HG03196 (cell line): Measurements from ENCODE around the gene POC1B.

ENCODE experiments used
- ATAC-seq: cut with Tn5 transposase; IDR thresholded peaks from one replicate; pipeline ENCODE4 v1.9.1; 2021; ENCODE audit not compliant: unreplicated experiment

Gene POC1B

DNA sequence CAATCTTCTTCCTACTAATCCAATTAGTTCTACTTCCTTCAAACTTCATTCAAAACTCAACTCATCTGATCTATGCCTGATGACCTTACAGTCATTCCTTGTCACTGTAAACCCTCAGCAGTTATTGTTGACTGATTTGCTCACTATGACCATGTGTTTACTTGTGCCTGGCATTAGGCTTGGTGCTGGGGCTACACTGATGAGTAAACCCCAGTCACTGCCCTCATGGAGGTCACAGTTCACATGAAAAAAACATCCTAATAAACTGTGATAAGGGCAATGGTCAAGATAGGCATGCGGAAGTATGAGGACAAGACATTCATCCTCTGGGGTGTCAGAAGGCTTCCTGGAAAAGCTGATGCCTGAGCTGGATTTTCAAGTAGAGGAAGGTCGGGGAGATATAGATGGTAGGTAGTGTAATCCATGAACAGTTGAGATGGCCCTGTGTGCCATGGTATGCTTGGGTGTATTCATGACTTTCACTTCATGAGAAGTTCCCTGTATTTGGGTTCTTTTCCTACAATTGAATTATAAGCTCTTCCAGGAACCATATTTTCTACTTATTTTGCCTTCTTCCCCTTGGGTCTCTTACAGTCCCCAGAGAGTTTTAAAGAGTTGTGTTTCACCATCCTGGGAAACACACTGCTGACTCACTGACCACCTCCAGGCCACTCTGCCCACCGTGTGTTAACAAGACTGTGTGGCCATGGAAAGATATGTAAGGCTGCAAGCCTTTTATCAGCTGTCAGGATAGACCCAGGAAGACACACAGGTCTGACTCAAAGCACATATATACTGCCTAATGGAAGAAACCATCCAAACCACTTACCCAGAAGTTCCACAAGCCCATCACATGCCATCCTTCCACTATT lies 134.8 kb downstream of the POC1B start:
- ATAC-seq = no peak

DNA sequence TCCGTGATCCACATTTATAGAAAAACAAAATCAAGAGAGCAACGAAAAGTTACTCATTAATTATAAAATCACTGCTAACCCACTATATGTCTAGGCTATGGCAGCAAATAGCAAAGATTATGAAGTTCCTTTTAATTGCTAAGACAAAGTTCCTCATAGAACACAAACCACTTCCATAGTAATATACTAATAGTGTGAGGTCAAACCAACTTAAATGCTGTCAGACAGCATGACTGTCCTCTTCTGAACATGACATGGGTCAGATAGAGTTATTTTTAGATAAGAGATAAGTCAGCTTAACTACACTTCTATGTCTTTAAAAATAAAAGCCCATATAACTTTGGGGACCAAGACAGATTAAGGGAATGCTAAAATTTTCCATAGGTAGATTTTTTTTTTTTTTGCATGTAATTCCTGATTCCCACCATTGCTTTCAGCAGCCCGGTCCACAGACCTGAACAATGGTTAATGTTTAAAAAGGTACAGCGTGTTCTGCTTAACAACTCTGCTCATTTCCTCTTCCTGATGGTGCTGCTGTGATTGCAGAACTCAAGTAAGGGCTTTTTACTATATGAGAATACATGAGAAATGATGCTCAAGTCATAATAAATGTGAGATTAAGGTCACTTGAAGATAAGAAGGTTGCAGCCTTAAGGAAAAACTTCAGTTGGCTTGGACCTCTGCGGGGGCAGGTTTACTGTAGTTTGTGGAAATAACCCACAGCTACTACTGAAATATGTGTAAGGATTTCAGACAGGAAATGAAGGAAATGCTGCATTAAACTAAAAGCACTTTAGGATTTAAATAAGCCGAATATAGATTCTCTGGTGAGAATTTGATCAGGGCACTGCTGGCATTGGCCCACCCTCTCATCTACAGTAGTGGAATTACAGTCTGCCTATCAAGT lies 135.8 kb downstream of the POC1B start:
- ATAC-seq = peak; percentile 76

DNA sequence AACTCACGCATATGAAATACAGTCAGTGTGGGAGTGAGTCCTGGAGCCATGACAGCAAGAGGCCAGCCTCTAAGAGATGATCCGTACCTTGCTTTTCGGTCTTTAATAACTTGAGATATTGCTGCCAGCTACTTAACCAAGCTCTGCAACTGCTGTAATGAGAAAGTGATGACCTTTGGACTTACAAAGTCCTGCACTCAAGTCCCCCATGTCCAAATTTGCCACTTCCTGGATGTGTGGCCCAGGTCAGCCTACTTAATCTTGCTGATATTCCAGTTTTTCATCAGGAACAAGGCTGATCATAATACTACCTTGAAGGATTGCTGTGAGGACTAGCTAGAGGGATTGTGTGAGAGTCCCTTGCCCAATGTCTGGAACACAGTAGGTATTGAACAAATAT lies 139.7 kb downstream of the POC1B start:
- ATAC-seq = no peak

DNA sequence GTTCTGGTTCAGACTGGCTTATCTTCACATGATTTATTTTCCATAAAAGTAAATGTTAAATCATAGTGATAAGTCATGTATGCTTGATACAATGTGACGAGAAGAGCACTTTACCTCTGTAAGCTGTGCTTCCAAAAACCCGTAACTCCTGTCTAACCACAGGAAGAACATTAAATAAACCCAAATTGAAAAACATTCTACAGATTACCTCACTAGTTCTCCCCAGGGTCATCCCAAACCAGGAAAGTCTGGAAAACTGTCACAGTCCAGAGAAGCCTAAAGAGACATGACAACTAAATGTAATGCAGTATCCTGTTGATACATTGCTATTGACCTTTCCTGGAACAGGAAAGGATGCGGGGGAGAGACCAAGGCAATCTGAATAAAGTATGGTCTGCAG lies 141.0 kb downstream of the POC1B start:
- no peak for ATAC-seq

DNA sequence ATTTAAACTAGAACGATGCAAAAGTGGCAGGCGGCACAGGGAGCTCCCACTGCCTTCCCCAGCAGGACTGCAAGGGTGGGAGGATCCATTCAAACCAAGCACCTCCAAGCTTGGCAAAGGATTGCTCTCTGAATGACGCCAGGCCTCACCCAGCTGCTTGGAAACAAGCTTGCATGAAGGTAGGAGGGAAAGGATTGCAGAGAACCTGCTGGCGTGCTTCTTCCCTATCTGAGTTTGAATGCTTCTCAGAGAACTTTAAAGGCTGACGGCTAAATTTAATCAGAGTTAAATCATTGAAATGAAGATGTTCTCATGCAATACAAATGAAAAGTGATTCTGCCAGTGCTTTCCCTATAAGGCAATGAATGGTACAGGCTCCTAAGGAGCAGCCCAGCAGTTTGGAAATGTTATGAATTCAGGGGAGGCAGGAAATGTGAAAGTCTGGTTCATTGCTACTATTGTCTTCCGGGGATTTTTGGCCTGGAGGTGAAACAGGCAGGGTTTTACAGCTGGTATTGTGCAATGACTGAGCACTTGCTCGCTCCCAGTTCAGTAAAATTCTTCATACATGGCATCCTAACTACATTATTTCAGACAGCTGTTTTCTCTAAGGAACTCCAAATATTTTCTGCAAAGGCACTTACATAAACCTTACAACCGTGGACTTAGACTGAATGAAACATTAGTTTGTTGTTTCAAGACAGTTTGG lies 141.6 kb downstream of the POC1B start:
- ATAC-seq = no peak

DNA sequence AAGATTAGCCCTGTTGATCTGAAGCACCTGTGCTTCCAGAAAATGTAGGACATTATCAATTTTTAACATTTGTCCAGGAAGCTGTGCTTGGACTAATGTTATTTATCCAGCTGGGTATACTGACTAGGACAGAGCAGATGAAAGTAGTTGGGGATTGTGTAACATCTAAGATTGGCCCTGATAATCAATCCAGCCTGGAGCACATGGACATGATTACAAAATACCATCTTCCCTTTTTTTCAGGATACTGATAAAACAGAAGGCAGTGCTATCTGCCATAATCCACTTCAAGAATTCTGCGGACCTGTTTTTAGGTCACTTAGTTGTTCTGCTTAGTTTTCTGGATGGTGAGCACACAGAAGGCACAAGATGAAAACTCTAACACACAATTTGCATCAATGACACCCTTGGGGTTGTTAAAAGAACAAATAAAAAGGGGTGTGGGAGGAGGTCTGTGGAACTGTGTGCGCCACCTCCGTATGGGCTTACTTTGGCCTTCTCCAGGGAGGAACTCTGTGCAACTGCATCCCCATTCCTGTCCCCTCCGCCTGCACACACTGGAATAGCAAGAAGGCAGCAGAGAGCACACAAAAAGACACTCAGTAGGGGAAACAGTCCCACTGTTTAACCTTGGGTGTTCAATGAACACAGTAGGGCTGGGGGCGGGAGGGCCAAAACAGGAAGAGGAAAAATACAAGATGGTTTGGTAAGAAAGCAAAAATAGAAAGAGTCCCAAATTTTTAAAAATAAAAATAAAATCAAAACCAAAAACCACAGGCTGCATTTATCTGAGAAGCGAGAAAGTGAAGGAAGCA lies 142.4 kb downstream of the POC1B start:
- no peak for ATAC-seq

DNA sequence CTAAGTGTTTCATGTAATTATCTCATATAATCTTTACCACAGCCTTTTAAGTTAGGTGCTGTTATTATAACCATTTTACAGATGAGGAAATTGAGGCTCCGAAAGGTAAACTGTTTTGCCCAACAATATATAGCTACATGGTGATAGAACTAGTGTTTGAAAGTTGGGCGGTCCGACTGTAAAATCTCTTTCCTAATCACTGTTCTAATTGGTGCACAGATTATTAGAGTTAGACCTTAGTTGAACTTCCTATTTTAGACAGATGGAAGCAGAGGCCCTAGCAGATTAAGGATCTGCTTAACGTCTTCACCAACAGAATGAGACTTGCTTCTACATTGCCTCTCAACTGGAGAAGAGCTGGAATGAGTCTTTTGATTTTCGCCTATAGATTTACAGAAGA lies 143.5 kb downstream of the POC1B start:
- ATAC-seq = no peak

DNA sequence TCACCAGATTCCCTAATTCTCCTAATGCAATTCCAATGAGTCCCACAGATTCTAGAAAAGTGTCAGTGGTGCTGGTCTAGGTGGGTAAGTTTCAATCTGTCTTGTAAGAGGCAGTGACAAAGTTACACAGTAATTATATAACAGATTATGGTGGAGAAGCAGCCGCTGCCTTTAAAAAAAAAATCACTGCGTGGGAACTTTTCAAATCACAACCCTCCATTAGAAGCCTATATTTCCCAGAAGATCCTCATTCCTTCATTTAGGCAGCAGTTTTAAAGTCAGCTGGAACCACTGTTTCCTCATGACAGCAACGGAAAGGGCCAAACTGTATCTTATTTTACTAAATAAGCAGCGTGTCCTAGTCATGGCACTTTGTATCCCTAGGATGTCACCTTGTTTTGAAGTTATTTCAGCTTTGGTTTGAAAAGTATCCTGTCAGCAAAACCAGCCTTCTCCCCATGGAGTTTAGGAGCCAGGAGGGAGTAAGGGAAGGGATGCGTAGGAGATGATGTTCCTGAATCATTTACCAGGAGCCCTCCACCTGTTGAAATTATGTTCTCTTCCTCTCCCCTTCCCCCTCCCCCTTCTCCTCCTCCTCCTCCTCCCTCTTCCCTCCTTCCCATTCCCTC lies 145.9 kb downstream of the POC1B start:
- ATAC-seq = no peak

DNA sequence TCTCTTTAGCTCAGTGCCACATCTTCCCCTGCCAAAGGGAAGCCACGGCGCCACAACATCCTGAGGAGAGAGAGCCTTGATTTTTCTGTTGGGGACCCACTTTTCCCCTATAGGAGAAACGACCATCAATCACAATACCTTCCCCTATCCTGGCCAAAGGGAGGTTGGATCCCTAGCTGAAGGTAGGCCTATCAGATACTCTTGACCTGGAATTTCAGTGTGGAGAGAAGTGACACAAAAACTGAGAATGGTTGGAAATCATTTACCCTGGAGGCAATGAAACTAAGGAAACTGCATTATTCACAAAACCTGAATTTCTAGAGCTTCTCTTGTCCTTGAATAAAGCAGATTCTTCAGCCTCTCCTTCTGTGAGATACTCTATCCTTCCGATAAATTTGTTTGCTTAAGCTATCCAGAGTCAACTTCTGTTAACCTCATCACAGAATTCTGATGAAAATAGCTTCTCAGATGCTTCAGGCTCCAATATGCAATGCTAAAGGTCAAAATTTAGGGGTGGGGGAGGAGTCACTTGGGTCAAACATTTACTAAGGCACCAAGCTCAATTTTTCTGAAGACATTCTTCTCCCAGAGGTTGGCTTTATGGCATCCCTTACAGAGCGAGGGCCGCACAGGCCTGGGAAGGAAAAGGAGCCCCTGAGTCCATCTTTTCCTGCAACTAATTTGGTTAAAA lies 146.6 kb downstream of the POC1B start:
- ATAC-seq = no peak

DNA sequence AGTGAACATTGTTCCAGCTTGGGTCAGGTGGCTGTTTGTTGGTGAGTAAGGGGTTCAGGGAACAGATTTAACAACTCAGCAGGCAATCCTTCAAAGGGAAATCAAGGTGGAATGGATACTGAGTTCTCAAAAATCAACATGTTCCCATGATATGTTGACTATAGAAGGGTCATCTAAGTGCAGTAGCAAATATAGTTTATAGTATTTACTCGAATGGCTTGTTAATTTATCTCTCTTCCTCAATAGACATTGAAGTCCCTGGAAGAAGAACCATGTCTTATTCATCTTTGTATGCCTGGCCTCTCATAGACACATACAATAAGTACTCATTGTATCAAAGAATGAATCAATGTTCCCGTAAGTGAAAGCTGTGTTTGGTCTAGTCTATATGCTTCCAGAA lies 149.0 kb downstream of the POC1B start:
- ATAC-seq = no peak

DNA sequence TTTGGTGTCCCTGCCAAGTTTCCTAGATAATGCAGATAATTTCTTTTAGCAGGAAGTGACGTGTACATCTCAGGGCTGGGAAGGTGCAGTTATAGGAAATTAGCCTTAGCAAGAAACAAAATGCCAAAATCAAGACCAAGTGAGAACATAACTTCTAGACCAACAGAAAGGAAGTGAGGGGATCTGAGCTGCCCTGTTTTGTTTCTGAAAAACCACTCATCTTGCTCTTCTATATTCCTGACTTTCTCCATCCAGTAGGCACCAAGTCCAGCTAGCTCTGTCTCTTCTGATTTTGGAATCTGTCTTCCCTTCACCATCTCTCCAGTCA lies 149.7 kb downstream of the POC1B start:
- ATAC-seq = no peak

DNA sequence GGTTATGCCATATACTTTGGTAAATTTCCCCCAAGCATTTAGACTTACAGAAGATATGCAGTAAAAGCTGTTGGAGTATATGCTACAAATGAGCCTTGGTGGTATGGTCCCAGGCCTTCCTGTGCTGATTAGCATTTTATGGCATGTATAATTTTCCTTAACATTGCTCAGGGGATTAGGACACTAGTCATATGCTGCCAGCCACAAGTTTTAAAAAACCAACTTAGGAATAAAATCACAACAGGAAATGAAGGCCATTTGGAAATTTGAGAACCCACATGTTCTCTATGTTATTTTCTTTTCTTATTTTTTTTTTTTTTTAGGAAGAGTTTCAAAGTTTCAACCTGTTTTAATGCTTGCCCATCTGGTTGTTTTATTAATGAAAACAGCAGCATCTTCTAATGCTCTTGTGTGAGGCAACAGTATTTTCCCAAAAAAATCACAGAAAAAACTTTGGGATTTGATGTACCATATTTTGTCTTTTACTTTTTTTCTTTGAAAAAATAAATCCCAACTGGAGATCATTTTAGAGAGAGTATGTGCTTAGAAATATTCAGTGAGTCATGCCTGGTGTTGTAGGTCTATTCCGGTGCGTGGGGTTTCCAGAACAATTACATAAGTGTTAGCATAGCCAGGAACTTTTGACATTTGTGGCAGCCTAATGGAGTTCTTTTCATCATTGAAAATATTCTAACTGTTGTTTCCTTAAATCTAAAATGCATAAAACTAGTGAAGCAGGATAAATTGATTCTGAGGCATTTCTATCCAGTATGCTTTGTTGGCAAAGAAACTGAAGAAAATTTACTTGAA lies 151.9 kb downstream of the POC1B start:
- no peak for ATAC-seq

DNA sequence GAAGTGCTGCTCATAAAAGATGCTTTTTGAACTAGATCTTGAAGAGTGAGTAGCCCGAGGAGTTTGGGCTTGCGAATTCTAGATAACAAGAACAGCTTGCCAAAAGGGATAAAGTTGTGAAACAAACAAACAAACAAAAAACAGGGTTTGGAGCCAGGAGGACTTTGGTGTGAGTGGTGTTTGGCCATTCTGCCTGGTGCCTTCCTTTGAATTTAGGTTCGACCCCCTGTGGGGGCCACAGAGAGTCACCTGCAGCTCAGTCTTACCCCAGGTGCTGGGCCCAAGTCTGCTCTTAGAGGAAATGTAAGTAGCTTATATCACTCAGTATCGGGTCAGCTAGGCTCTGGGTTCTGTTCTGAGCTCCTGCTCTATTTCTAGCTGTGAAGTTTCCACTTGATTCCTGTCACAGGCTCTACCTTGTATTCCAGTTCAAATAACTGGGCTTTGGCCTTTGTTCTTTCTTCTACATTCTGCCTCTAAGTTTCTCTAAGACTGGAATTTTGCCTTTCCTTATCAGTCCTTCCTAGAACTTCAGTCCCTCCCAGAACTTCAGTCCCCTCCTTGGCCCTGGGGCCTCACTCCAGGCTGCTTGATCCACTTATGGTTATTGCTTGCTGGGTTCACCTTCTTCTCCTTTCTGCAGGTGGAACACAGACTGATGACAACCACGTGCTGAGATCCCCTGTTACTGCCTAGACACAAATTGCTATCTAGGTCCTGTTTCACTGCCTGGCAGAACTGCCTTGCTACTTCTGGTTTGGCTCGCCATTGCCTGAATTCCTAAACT lies 153.1 kb downstream of the POC1B start:
- ATAC-seq = no peak

DNA sequence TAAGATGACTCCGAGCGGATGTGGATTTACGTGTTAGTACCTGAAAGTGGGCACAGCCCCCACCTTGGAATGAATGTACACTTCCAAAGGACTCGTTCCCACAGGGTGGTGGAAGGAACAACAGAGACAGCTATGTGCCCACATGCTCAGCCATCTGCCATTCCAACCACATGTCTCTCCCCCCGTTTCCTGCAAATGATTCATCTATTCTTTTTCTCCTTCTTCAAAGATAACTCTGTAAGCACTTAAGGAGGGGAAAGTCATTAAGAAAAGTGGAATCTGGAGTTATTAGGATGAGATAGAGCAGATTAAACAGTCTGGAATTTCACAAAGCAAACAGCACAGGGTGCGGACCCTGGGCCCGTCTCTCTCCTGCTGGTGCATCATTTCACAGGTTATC lies 155.0 kb downstream of the POC1B start:
- no peak for ATAC-seq

DNA sequence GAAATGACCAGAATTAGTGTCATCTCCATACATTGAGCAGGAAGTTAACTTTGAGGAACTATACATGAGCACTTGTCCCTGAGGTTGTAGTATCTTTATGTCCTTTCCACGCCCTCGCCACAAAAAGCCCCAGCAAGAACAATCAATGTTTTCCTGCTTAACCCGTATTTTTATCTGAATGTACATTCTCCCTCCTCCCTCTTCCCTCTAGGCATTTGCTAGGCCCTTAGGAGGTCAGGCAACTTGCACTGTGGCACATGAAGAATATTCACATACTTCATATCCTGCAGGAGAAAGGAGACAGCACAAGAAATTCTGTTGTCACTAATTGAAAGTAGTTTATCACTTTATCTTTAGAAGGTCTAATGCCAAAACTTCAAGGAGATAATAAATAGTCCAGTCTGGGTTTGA lies 155.4 kb downstream of the POC1B start:
- ATAC-seq = no peak
